H7 (cell line): ENCODE results near the gene DCTN2. TPM values are rescaled to one million over a fixed set of nuclear protein-coding genes. Genes with fewer than 3 reads are reported as not detected.

Source experiments
- DNase-seq: peaks from one replicate; pipeline ENCODE4 v3.0.0; 2012
- H3K27me3 ChIP-seq: 2 replicates; pipeline ENCODE4 v1.6.0; 2011; ENCODE audit warnings: mild to moderate bottlenecking, low read length; ENCODE audit not compliant: control insufficient read depth, insufficient read depth
- H3K36me3 ChIP-seq: replicated peaks from 2 replicates; pipeline ENCODE4 v1.5.1; 2011; ENCODE audit warnings: low read length; ENCODE audit not compliant: control insufficient read depth, insufficient read depth
- H3K4me3 ChIP-seq: 2 replicates; pipeline ENCODE4 v1.5.1; 2011; ENCODE audit warnings: low read depth, mild to moderate bottlenecking, control low read depth, low read length, moderate library complexity; ENCODE audit not compliant: insufficient read depth
- total RNA-seq: library from RNA; depleted of rRNA; stranded (reverse); fragments of >200 nt; shearing (Covaris generic); gene quantifications from 2 replicates; pipeline ENCODE4 v1.2.3, GENCODE V29; 2014

The DCTN2 gene
- total RNA-seq, 1 experiment from 2014 or later, result 98.2 TPM

- Histone ChIP-seq H3K27me3 (peaks cover 36% of the 10 kb centered on the region), H3K4me3 (peak within 1 kb of the TSS; percentile 72), H3K36me3 (0 out of 2 replicates have a peak, but pooled peaks cover 1% of the 10 kb centered on the region)
- DNase-seq, result peak; percentile 97
These were observed 3.1 kb upstream of the DCTN2 start, which contains the start of gene KIF5A for GRCh38 chr12:57549909-57550640. Gene KIF5A (plus strand): TSS chr12:57550044. CDS start chr12:57550272, 228 bp downstream.

GRCh38 chr12:57549203-57549908 lies 2.4 kb upstream of the DCTN2 start:
- peak overlapping the region; percentile 72 for H3K4me3 ChIP-seq
- DNase-seq, result no peak

GRCh38 chr12:57548488-57548887 lies 1.5 kb upstream of the DCTN2 start:
- Histone ChIP-seq H3K27me3 (peaks cover 36% of the 10 kb centered on the region), H3K4me3 (no peak overlapping the region), H3K36me3 (0 out of 2 replicates have a peak, but pooled peaks cover 1% of the 10 kb centered on the region)
- DNase-seq, result no peak

More at GRCh38 chr12:57549203-57549908, 2.4 kb upstream of the DCTN2 start:
- H3K36me3 ChIP-seq, result 0 out of 2 replicates have a peak, but pooled peaks cover 1% of the 10 kb centered on the region
- H3K27me3 ChIP-seq, result peaks cover 36% of the 10 kb centered on the region

- Histone ChIP-seq H3K36me3 (0 out of 2 replicates have a peak, but pooled peaks cover 1% of the 10 kb centered on the region), H3K27me3 (peaks cover 36% of the 10 kb centered on the region), H3K4me3 (no peak overlapping the region)
- no peak for DNase-seq
These were observed 972 bp upstream of the DCTN2 start for GRCh38 chr12:57548013-57548315.

GRCh38 chr12:57547288-57548012 lies 458 bp upstream of the DCTN2 start:
- Histone ChIP-seq H3K36me3 (peaks cover 1% of the 10 kb centered on the region; the same call in 1 of the 2 replicates), H3K27me3 (peaks cover 33% of the 10 kb centered on the region), H3K4me3 (peak overlapping the region; percentile 82; the same call in 1 of the 2 replicates)
- peak; percentile 97 for DNase-seq

GRCh38 chr12:57545809-57546437 lies 1.1 kb downstream of the DCTN2 start:
- peak overlapping the region; percentile 82 for H3K4me3 ChIP-seq
- H3K27me3 ChIP-seq, result peaks cover 27% of the 10 kb centered on the region
- H3K36me3 ChIP-seq, result peaks cover 1% of the 10 kb centered on the region; the same call in 1 of the 2 replicates
- peak; percentile 39 for DNase-seq

GRCh38 chr12:57543581-57543980 lies 3.4 kb downstream of the DCTN2 start:
- DNase-seq, result no peak
- Histone ChIP-seq H3K27me3 (peaks cover 6% of the 10 kb centered on the region; the same call in 1 of the 2 replicates), H3K4me3 (no peak overlapping the region), H3K36me3 (peaks cover 1% of the 10 kb centered on the region)

GRCh38 chr12:57541717-57542116 lies 5.3 kb downstream of the DCTN2 start:
- H3K4me3 ChIP-seq, result no peak overlapping the region
- H3K36me3 ChIP-seq, result peaks cover 3% of the 10 kb centered on the region
- H3K27me3 ChIP-seq, result no peaks in the 10 kb centered on the region
- no peak for DNase-seq

- H3K27me3 ChIP-seq, result no peaks in the 10 kb centered on the region
- no peak overlapping the region for H3K4me3 ChIP-seq
- H3K36me3 ChIP-seq, result peaks cover 3% of the 10 kb centered on the region
- no peak for DNase-seq
These were observed 6.0 kb downstream of the DCTN2 start for GRCh38 chr12:57541001-57541400.

- Histone ChIP-seq H3K27me3 (no peaks in the 10 kb centered on the region), H3K4me3 (no peak overlapping the region), H3K36me3 (peaks cover 10% of the 10 kb centered on the region)
- DNase-seq, result no peak
These were observed 7.7 kb downstream of the DCTN2 start for GRCh38 chr12:57539134-57539768.

GRCh38 chr12:57536597-57536942 lies 10.4 kb downstream of the DCTN2 start:
- no peak overlapping the region for H3K4me3 ChIP-seq
- H3K36me3 ChIP-seq, result peaks cover 32% of the 10 kb centered on the region
- DNase-seq, result no peak
- no peaks in the 10 kb centered on the region for H3K27me3 ChIP-seq

- peaks cover 34% of the 10 kb centered on the region for H3K36me3 ChIP-seq
- peak; percentile 49 for DNase-seq
These were observed 11.0 kb downstream of the DCTN2 start for GRCh38 chr12:57535764-57536596.

GRCh38 chr12:57534991-57535543 lies 11.9 kb downstream of the DCTN2 start:
- H3K27me3 ChIP-seq, result no peaks in the 10 kb centered on the region
- DNase-seq, result no peak
- peaks cover 40% of the 10 kb centered on the region for H3K36me3 ChIP-seq
- H3K4me3 ChIP-seq, result no peak overlapping the region

More at GRCh38 chr12:57535764-57536596, 11.0 kb downstream of the DCTN2 start:
- Histone ChIP-seq H3K4me3 (no peak overlapping the region), H3K27me3 (no peaks in the 10 kb centered on the region)
